Esophagus muscularis mucosa (tissue), 4 donors: Measurements from ENCODE around the gene NME7. TPM values are rescaled to one million over a fixed set of nuclear protein-coding genes. Genes with fewer than 3 reads are reported as not detected.
"Not testable (repeated sequence)": the region's sequence is repeated elsewhere in the genome, so short reads cannot be mapped to it uniquely, and the experiment has no call there.

Experiments used
- DNase-seq: peaks from one replicate; pipeline ENCODE4 v3.0.0-alpha.2; 2017; ENCODE audit errors: extremely low spot score
- H3K27ac ChIP-seq, 4 donors: fragments of 200-600 bp; sonication (generic); replicated peaks in 1 of 4; 1 replicate in 3 of 4; 2 replicates in 1 of 4; pipeline ENCODE4 v1.5.1; 2016 to 2019; ENCODE audit warnings: mild to moderate bottlenecking in 1 of 4
- H3K27me3 ChIP-seq, 4 donors: fragments of 200-600 bp; sonication (generic); one replicate each; pipeline versions ENCODE4 v1.5.1 to v1.6.0; 2016 to 2019
- H3K36me3 ChIP-seq, 4 donors: fragments of 200-600 bp; sonication (generic); one replicate each; pipeline ENCODE4 v1.5.1; 2016 to 2019
- H3K4me1 ChIP-seq, 4 donors: fragments of 200-600 bp; sonication (generic); one replicate each; pipeline ENCODE4 v1.5.1; 2016 to 2019
- H3K4me3 ChIP-seq, 4 donors: fragments of 200-600 bp; sonication (generic); 1 replicate in 2 of 4; 2 replicates in 2 of 4; pipeline ENCODE4 v1.5.1; 2016 to 2019; ENCODE audit warnings: mild to moderate bottlenecking in 4 of 4, moderate library complexity in 1 of 4
- H3K9me3 ChIP-seq, 4 donors: fragments of 200-600 bp; sonication (generic); 1 replicate in 3 of 4; 2 replicates in 1 of 4; pipeline ENCODE4 v1.5.1; 2016 to 2019
- CTCF ChIP-seq, 3 experiments: fragments of 200-600 bp in 2 of 3; fragments of 450-650 bp in 1 of 3; sonication (generic) in 2 of 3; IDR thresholded peaks; one replicate each; pipeline ENCODE4 v1.5.1; 2017 to 2019; ENCODE audit warnings: antibody characterized with exemption in 3 of 3, mild to moderate bottlenecking in 2 of 3, moderate library complexity in 1 of 3
- EP300 ChIP-seq: sonication (generic); formaldehyde crosslinking; IDR thresholded peaks from one replicate; pipeline ENCODE4 v1.6.1; 2017; ENCODE audit warnings: antibody characterized with exemption
- POLR2A ChIP-seq: fragments of 450-650 bp; IDR thresholded peaks from one replicate; pipeline ENCODE4 v1.6.1; 2017; ENCODE audit warnings: antibody characterized with exemption, moderate library complexity, mild to moderate bottlenecking, low read depth
- POLR2AphosphoS5 ChIP-seq, 2 donors: sonication (generic); formaldehyde crosslinking; IDR thresholded peaks; one replicate each; pipeline ENCODE4 v1.6.1; 2017; ENCODE audit warnings: antibody characterized with exemption in 2 of 2
- WGBS: methylation state at CpG from one replicate; pipeline ENCODE4 v1.1.5; 2018; 5-methylcytosine and 5-hydroxymethylcytosine counted together
- intact Hi-C: fragments of 100-400 bp; cut with DNase I; formaldehyde crosslinking; loops from one replicate; pipeline ENCODE4 v1.15.1; 2023
- total RNA-seq, 4 donors: library from RNA; depleted of rRNA; stranded (reverse); fragments of >200 nt; gene quantifications; one replicate each; pipeline versions ENCODE4 v1.1.0 to v1.2.1, GENCODE V29; 2016

NME7 gene
- total RNA-seq, 4 donors from 2014 or later: 10.2 to 27.8 (median 14.5) TPM

DNA sequence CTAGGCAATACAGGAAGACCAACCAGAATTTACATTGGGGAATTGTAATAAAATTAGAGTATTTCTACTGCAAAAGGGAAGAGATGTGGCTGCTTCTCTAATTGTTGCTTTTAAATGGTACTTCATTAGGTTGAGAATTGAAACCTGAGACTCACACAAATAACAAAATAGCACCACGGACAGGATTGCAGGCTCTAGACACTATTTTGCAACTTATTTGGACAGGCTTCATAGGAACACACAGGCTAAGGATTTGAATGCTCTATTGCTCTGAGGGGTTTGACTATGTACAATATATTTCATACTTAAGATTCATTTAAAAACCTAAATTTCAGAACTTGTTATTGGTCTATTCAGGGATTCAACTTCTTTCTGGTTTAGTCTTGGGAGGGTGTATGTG, 181.5 kb downstream of the NME7 start:
- no peaks in the 10 kb centered on the region for H3K36me3 ChIP-seq
- no peak overlapping the region for H3K4me3 ChIP-seq
- no peaks in the 10 kb centered on the region for H3K27me3 ChIP-seq
- no peaks in the 10 kb centered on the region for H3K9me3 ChIP-seq
- no peak for DNase-seq
- H3K27ac ChIP-seq: no peak overlapping the region
- no peak for TF ChIP-seq EP300
- TF ChIP-seq POLR2A: no peak
- no peak for TF ChIP-seq POLR2AphosphoS5 (IDR thresholded peaks at IDR 0.05)
- no peak for TF ChIP-seq CTCF (IDR thresholded peaks at IDR 0.05)
- intact Hi-C loops: no loop called here
- H3K4me1 ChIP-seq: no peaks in the 10 kb centered on the region
- WGBS: 74% methylated on average over 1 of the region's 1 CpG

DNA sequence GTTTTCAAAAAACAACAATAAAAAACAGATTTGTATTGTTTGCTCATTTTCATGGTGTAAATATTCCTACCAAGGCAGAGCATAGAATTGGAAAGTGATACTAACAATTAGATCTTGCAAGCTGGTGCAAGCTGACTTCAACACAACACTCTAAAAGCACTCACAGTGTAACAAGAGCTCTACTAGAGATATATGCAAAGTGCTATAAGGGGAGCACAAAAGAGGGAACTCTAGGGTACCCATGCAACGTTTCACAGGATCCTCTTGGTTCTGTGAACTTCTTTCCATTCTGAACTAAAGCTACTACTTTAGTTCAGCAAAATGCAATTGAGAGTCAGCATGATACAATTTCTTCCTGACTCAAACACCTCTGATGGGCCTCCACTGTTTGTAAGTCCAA, 182.8 kb downstream of the NME7 start:
- DNase-seq: no peak
- Histone ChIP-seq H3K27ac (no peak overlapping the region), H3K36me3 (no peaks in the 10 kb centered on the region), H3K4me1 (no peaks in the 10 kb centered on the region), H3K27me3 (no peaks in the 10 kb centered on the region), H3K4me3 (no peak overlapping the region), H3K9me3 (no peaks in the 10 kb centered on the region)
- TF ChIP-seq POLR2AphosphoS5 (IDR thresholded peaks at IDR 0.05) (no peak), CTCF (IDR thresholded peaks at IDR 0.05) (no peak), POLR2A (no peak), EP300 (no peak)
- intact Hi-C loops: no loop called here
- 54% methylated on average over 1 of the region's 1 CpG for WGBS

GRCh38 chr1:169180174-169180573, 187.4 kb downstream of the NME7 start:
- TF ChIP-seq POLR2AphosphoS5 (IDR thresholded peaks at IDR 0.05) (no peak), CTCF (IDR thresholded peaks at IDR 0.05) (no peak), EP300 (no peak), POLR2A (no peak)
- Histone ChIP-seq H3K36me3 (no peaks in the 10 kb centered on the region), H3K4me1 (no peaks in the 10 kb centered on the region), H3K27ac (no peak overlapping the region), H3K9me3 (no peaks in the 10 kb centered on the region), H3K27me3 (no peaks in the 10 kb centered on the region), H3K4me3 (no peak overlapping the region)
- DNase-seq: no peak
- intact Hi-C loops: no loop called here
- 96% methylated on average over 3 of the region's 3 CpGs for WGBS

DNA sequence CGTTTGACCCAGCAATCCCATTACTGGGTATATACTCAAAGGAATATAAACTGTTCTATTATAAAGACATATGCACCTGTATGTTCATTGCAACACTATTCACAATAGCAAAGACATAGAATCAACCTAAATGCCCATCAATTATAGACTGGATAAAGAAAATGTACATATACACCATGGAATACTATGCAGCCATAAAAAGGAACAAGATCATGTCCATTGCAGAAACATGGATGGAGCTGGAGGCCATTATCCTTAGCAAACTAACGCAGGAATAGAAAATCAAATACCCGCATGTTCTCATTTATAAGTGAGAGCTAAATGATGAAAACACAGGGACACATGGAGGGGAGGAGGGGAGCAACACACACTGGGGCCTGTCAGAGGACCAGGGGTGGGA, 188.2 kb downstream of the NME7 start:
- H3K4me3 ChIP-seq, intact Hi-C loops: not testable (repeated sequence)
- 100% methylated on average over 3 of the region's 3 CpGs for WGBS

GRCh38 chr1:169175461-169175860, 192.1 kb downstream of the NME7 start:
- 73% methylated on average over 2 of the region's 2 CpGs for WGBS
- H3K27me3 ChIP-seq: no peaks in the 10 kb centered on the region
- no peaks in the 10 kb centered on the region for H3K36me3 ChIP-seq
- TF ChIP-seq POLR2AphosphoS5 (IDR thresholded peaks at IDR 0.05) (no peak), POLR2A (no peak), EP300 (no peak), CTCF (IDR thresholded peaks at IDR 0.05) (no peak)
- intact Hi-C loops: no loop called here
- no peak for DNase-seq
- no peak overlapping the region for H3K4me3 ChIP-seq
- no peak overlapping the region for H3K27ac ChIP-seq
- H3K4me1 ChIP-seq: no peaks in the 10 kb centered on the region
- no peaks in the 10 kb centered on the region for H3K9me3 ChIP-seq

More for the DNA sequence above, 188.2 kb downstream of the NME7 start:
- not testable (repeated sequence) for H3K27me3 ChIP-seq, H3K36me3 ChIP-seq, H3K27ac ChIP-seq, H3K9me3 ChIP-seq, DNase-seq, H3K4me1 ChIP-seq
